Non-pigmented ciliary epithelial cell (primary cell): ENCODE data around the gene GCDH.
"Not testable (repeated sequence)": the region's sequence is repeated elsewhere in the genome, so short reads cannot be mapped to it uniquely, and the experiment has no call there.

ENCODE experiments used
- DNase-seq: peaks from one replicate; pipeline ENCODE4 v3.0.0-alpha.2; 2010; ENCODE audit warnings: low read depth

The GCDH gene

DNA sequence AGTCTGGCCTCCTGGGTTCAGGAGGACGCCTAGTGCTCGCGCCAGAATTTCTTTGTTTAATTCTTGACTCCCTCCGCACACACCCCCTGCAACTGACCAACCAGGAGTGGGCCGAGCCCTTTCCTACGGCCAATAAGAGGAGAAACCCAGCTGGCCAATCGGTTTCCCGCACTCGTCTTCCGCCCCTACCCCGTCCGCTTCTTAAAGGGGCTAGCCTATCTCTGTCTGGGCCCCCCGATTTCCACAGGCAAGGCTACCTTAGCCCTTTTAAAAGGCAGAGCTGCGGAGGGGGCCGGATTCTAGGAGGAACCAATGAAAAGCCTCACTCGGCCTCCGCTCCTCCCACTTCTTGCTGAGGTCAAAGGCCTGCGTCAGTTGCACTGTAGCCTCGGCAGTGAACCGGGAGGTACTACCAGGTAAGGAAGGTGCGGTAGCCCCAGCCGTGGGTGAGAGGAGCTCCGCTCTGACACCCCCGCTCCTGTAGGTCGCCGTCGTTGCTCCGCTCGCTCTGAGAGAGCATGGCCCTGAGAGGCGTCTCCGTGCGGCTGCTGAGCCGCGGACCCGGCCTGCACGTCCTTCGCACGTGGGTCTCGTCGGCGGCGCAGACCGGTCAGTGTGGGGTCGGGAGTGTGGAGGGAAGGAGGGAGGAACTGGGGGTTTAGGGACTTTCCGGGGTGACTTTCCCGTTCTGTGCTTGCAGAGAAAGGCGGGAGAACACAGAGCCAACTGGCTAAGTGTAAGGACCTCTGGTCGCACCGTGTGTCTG lies at the start of gene GCDH:
TSS of gene GCDH (plus strand) at position 374 of the 766 bp plus-strand sequence. CDS start at position 519, 145 bp downstream.
- peak; percentile 95 for DNase-seq

DNA sequence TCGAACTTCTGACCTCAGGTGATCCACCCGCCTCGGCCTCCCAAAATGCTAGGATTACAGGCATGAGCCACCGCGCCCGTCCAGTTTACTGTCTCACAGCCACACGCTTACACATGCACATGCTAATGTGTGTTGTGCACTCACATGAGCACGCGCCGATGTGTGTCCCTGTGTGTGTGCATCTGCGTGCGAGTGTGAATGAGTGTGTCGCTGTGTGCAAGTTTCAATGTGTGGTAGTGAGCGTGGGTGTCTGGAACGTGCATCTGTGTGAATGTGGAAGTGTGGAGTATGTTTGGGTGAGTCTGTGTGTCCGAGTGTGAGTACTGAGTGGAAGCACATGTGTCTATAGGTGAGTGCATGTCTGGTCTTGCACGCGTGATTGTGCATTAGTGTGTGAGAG lies 48.4 kb upstream of the GCDH start:
- DNase-seq: no peak

DNA sequence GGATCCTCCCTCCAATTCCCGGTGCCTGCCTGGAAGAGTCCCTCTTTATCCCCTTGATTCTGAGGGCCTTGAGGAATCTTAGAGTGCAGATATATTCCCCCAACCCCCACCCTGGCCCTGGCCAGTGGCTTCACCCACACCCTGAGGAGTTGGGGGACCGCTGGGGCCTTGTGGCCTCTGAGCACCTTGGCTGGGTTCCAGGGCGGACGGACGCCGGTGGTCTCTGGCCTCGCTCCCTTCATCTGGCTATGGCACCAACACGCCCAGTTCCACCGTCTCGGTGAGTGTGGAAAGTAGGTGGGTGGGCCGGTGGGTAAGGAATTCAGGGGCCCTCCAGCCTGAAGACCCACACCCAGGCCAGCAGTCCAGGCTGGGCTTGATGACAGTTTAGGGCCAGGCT lies 47.6 kb upstream of the GCDH start:
- no peak for DNase-seq

DNA sequence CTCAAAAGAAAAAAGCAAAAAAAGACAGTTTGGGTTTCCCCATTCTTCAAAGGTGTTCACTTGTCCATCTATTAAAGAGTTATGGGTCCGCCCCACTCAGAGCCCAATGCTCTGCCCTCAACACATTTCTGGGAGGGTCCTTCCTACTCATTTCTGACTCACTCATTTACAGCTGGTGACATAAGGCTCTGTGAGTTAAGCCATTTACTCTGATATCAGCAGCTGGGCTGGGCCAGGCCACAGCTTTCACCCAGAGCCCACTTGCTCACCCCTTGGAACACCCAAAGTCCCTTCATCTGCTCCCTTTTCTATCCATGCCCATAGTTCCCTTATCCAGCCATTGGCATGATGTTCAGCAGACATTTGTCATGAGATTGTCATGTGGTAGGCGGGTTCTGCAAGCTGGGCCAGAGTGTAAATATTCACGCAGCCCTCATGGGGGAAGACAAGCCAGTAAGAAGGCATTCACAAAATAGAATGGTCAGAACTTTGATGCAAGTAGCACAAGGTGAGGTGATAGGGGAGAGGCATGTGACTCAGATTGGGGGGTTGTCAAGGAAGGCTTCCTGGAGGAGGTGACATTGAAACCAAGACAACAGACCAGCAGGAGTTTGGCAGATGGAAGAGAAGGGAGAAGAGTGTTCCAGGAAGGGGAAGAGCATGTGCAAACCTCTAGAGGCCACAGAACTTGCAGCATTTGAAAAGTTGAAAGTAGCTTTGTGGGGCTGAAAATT lies 46.8 kb upstream of the GCDH start:
- no peak for DNase-seq

DNA sequence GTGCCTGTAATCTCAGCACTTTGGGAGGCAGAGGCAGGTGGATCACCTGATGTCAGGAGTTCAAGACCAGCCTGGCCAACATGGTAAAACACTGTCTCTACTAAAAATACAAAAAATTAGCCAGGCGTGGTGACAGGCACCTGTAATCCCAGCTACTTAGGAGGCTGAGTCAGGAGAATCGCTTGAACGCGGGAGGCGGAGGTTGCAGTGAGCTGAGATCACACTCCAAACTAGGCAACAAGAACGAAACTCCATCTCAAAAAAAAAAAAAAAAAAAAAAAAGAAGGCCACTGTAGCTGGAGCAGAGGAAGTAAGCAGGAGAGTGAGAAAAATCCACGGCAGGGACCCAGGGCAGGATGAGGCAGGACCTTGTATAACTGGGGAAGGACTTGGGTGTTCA lies 44.3 kb upstream of the GCDH start:
- not testable (repeated sequence) for DNase-seq

DNA sequence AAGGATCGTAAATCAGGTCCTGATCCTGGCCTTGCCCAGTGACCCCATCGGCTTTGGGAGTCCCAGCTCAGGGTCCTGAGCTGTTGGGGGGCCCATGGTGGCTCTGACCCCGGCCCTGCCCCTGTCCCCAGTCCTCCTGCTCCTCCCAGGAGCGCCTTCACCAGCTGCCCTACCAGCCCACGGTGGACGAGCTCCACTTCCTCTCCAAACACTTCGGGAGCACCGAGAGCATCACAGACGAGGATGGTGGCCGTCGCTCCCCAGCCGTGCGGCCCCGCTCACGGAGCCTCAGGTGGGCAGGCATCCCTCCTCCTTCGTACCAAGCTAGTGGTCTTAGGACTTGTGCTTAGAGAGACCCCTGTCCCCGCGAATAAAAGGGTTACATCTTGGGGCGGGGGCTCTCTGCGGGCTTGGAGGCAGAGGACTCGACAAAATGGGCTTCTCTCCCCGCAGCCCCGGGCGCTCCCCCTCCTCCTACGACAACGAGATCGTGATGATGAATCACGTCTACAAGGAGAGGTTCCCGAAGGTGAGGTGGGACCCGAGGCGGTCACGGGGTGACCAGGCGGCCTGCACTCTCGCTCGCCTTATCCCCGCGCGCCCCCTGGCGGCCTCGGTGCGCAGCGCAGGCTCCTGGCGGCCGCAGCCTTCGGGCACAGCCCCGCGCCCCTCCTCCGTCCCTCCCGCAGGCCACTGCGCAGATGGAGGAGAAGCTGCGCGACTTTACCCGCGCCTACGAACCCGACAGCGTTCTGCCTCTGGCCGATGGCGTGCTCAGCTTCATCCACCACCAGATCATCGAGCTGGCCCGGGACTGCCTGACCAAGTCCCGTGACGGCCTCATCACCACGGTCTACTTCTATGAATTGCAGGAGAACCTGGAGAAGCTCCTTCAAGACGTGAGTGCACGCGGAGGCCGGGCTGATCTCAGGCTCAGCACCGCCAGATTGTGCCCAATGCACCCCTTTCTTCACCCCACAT lies 43.5 kb upstream of the GCDH start:
- DNase-seq: no peak

DNA sequence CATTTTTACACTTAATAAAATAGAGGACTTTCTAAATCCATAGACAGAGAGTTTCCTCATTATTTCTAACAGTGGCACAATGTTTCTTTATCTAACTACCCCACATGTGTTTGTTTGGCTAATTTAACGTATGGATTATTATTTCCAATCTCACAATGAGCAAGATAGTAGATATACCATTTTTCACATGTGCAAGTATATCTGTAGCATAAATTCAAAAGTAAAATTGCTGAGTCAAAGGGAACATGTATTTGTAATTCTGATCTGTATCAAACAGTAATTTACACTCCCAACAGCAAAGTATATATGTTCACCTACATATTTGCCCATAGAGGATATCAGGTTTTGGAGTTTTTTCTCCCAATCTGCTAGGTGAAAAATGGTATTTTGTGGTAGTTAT lies 34.3 kb upstream of the GCDH start:
- no peak for DNase-seq

DNA sequence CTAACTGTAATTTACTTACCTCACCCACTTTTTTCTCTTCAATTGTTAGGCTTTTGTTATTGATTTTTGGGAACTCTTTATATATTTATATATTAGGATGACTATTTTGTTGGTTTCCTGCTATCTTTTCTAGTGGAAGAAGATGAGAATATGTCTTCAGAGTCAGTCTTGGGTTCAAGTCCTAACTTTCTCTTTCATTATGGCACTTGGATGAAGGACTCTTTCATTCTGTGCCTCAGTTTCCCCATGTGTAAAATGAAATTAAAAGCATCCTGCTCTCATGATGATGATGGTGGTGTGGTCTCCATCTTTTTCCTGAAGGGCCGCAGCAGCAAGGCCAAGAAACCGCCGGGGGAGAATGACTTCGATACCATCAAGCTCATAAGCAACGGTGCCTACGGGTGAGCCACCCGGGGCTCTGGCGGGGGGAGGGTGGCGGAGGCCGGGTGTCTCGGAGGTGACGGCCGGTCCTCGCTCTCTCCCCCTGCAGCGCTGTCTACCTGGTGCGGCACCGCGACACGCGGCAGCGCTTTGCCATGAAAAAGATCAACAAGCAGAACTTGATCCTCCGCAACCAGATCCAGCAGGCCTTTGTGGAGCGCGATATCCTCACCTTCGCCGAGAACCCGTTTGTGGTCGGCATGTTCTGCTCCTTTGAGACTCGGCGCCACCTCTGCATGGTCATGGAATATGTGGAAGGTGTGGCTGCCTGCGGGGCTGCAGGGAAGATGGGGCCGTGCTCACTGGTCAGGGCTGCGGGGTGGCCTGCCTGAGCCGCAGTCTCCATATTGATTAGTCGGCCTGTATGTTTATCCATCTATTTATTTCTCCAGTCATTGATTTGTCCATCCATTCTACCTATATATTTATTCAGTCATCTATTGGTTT lies 32.7 kb upstream of the GCDH start:
- DNase-seq: no peak

DNA sequence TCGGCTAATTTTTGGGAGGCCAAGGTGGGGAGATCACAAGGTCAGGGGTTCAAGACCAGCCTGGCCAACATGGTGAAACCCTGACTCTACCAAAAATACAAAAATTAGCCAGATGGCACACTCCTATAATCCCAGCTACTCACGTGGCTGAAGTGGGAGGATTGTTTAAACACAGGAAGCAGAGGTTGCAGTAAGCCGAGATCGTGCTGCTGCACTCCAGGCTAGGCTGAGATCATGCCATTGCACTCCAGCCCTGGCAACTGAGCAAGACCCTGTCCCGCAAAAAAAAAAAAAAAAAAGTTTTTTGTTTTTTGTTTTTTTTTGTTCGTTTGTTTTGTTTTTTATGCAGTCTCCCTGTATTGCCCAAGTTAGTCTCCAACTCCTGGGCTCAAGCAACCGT lies 31.4 kb upstream of the GCDH start:
- no peak for DNase-seq

DNA sequence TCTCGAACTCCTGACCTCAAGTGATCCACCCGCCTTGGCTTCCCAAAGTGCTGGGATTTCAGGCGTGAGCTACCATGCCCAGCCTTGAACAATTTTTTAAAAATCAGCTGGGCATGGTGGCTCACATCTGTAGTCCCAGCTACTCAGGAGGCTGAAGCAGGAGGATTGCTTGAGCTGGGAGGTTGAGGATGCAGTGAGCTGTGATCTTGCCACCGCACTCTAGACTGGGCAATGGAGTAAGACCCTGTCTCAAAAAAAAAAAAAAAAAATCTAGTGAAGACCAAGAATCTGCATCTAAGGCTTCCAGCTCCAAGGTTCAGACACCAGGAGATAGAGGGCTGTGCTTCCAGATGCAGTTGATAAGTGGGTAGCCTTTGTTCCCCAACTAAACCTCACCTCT lies 26.8 kb upstream of the GCDH start:
- DNase-seq: no peak

DNA sequence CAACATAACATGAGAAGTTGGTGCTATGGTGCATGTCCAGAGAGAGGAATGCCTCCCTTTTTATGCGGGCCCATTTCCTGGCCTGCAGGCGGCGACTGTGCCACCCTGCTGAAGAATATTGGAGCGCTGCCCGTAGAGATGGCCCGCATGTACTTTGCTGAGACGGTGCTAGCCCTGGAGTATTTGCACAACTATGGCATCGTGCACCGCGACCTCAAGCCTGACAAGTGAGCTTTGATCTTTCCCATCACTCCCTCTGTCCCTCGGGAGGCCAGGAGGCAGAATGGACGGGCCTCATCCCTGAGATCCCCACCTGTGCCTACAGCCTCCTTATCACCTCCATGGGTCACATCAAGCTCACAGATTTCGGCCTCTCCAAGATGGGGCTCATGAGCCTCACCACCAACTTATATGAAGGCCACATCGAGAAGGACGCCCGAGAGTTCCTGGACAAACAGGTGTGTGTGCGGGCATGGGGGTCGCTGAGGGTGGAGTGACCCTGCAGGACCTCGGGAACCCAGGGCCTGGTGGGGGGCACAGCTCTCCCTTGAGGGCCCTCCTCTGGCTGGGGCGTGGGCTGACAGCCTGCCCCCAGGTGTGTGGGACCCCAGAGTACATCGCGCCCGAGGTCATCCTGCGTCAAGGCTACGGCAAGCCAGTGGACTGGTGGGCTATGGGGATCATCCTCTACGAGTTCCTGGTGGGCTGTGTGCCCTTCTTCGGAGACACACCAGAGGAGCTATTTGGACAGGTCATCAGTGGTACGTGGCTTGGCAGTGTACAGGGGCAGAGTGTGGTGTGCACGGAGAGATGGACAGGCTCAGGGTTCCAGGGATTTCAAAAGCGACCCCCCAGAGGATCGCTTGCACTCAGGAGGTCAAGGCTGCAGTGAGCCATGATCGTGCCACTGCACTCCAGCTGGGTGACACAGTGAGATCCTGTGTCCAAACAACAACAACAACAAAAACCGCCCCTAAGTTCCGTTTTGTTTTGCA lies 25.9 kb upstream of the GCDH start:
- no peak for DNase-seq

DNA sequence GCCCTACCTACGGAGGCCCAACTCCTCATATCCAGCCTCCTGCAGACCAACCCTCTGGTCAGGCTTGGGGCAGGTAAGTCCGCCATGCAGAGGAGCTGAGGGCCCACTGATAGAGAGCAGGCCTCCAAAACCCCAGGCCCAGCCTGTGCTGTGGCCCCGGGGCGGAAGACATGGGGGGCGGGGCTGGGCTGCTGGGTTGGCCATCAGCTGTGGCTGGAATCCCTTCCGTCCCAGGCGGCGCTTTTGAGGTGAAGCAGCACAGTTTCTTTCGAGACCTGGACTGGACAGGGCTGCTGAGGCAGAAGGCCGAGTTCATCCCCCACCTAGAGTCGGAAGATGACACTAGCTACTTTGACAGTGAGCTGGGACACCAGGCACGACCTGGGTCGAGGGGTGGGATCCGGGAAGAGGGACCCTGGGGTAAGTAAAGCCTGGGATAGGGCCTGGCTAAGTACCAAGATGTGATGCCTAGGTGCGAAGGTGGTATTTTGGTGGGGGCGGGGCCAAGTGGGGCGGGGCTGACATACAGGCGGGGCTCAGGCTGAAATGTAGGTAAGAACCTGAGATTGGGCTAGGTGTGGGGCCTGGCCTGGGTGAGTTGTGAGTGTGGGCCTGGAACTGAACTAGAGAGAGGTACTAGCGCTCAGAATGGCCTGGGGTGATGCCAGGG lies 25.1 kb upstream of the GCDH start:
- no peak for DNase-seq

DNA sequence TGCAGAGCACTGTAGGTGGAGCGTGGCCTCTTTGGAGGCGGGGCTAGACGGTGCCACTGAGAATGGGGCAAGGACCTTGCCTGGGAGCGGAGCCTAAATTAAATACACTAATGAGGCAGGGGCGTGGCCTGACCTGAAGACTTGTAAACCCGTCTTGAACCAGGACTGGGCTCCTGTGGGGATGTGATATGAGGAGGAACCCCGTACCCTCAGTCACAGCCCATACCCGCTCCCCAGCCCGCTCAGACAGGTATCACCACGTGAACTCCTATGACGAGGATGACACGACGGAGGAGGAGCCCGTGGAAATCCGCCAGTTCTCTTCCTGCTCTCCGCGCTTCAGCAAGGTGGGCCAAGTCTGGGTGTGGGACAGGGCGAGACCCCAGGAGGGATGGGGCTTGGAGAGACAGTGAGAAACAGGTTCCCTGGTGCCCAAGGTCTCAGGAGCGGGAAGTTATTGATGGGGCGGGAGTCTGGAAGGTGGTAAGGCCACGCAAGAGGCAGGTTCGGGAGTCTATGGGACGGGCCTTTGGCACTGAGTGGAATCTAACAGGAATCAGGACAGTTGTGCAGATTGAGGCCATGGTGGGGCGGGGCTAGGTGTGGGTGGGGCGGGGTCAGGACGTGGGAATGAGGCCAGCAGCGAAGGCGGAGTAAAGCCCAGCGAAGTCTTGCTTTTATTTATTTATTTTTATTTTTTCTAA lies 24.4 kb upstream of the GCDH start:
- no peak for DNase-seq

DNA sequence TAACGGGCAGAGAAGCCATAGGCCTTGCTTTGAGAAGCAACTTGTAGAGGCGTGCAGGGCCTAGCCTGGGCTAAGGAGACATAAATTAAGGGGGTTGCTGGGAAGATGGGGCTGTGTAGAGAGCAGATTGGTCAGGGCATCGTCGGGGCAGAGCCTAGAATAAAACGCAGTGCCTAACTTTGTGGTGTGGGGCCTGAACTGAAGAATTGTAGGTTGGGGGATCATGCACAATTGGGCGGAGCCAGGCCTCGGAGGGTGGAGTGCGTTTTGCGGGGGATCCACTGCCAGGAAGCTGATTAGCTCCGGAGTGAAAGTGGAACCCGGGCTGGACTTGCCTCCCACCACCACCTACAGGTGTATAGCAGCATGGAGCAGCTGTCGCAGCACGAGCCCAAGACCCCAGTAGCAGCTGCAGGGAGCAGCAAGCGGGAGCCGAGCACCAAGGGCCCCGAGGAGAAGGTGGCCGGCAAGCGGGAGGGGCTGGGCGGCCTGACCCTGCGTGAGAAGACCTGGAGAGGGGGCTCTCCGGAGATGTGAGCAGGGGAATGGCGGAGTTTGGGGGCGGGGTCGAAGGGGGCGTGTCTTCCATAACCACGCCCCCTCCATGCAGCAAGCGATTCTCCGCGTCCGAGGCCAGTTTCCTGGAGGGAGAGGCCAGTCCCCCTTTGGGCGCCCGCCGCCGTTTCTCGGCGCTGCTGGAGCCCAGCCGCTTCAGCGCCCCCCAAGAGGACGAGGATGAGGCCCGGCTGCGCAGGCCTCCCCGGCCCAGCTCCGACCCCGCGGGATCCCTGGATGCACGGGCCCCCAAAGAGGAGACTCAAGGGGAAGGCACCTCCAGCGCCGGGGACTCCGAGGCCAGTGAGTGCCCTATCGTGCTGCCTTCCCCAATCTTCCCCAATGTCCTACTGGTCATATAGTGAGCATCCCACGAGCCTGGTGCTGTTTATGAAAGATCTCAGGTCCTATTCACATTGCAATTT lies 23.6 kb upstream of the GCDH start:
- no peak for DNase-seq

DNA sequence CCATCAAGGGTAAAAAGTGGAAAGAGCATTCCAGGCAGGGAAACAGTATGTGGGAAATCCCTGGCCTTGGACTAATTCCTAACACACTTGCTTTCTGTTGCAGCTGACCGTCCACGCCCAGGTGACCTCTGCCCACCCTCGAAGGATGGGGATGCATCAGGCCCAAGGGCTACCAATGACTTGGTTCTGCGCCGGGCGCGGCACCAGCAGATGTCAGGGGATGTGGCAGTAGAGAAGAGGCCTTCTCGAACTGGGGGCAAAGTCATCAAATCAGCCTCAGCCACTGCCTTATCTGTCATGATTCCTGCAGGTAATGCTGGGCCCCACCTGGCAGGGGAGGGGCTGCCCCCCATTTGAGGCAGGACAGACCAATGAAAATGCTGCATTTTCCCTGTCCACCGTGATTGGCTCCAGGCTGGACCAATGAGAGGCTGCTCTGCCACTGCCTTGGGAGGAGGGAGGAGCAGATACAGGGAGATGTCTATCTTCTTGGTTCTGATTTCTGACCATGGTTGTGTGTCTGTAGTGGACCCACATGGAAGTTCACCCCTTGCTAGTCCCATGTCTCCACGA lies 22.3 kb upstream of the GCDH start:
- DNase-seq: no peak

DNA sequence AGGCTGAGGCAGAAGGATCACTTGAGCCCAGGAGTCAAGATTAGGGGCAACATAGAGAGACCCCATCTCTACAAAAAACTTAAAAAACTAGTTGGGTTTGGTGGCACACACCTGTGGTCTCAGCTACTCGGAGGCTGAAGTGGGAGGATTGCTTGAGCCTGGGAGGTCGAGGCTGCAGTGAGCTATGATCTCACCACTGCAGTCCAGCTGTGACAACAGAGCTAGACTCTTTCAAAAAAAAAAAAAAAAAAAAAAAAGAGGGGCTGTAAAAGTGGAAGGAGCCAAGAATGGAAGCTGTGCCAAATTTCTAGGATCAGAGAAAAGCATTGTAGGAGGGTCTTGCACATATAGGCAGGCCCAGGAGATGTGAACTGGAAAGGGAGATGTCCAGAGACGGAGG lies 19.3 kb upstream of the GCDH start:
- no peak for DNase-seq

DNA sequence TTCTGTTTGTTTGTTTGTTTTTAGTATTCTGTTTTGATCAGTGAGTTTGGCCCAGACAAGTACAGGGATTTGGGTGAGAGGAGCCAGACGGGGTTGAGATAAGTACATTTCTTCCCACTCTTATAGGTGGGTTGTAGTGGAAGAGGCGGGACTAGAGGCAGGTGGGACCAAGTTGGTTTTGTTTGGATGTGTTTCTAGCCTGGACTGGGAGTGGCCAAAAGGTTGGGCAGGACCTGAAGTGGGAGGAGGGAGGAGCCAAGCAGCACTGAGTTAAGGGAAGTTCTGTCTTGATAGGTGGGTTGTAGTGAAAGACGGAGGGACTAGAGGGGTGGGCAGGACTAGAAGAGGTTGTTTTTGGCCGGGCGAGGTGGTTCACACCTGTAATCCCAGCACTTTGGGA lies 18.7 kb upstream of the GCDH start:
- DNase-seq: no peak
